SU-DHL-6 (cell line): ENCODE data around the gene WWP2.

ENCODE experiments used
- H2AFZ ChIP-seq: fragments of 200-600 bp; sonication (generic); 2 replicates; pipeline ENCODE4 v1.6.1; 2014; ENCODE audit warnings: low read depth, mild to moderate bottlenecking, moderate library complexity, mixed read lengths, antibody characterized with exemption, low read length; ENCODE audit not compliant: severe bottlenecking
- H3F3A ChIP-seq: fragments of 200-600 bp; shearing (Covaris generic); 2 replicates; pipeline ENCODE4 v1.6.0; 2016; ENCODE audit warnings: antibody characterized with exemption, mild to moderate bottlenecking; ENCODE audit not compliant: insufficient read depth
- H3K27ac ChIP-seq: fragments of 200-600 bp; sonication (generic); 2 replicates; pipeline ENCODE4 v1.5.1; 2016; ENCODE audit warnings: low read depth, mild to moderate bottlenecking, low read length, moderate library complexity, mixed read lengths
- H3K27me3 ChIP-seq: fragments of 200-600 bp; sonication (generic), shearing (Covaris generic); 2 replicates; pipeline ENCODE4 v1.6.0; 2014; ENCODE audit warnings: mild to moderate bottlenecking, low read length
- H3K36me3 ChIP-seq: fragments of 200-600 bp; sonication (generic); 2 replicates; pipeline ENCODE4 v1.6.1; 2014; ENCODE audit warnings: mild to moderate bottlenecking, low read length, mixed read lengths
- H3K4me2 ChIP-seq: fragments of 300-600, 200-600 bp; shearing (Covaris generic), sonication (generic); 2 replicates; pipeline ENCODE4 v1.6.0; 2014; ENCODE audit warnings: low read length, low read depth, mild to moderate bottlenecking; ENCODE audit not compliant: poor library complexity, severe bottlenecking
- H3K4me3 ChIP-seq: fragments of 200-600 bp; sonication (generic); 2 replicates; pipeline ENCODE4 v1.5.1; 2014; ENCODE audit warnings: antibody characterized with exemption, low read length, mild to moderate bottlenecking, mixed read lengths; ENCODE audit not compliant: insufficient read depth, poor library complexity, severe bottlenecking
- H3K79me2 ChIP-seq: fragments of 200-600 bp; sonication (generic); 2 replicates; pipeline ENCODE4 v1.6.1; 2014; ENCODE audit warnings: mild to moderate bottlenecking, low read length, moderate library complexity; ENCODE audit not compliant: insufficient read depth
- H3K9ac ChIP-seq: fragments of 200-600 bp; sonication (generic); 2 replicates; pipeline ENCODE4 v1.7.0; 2014; ENCODE audit warnings: mild to moderate bottlenecking, low read length
- H3K9me2 ChIP-seq: fragments of 200-600 bp; sonication (generic); replicated peaks from 2 replicates; pipeline ENCODE4 v1.6.1; 2014; ENCODE audit warnings: low read length; ENCODE audit not compliant: insufficient read depth
- H3K9me3 ChIP-seq: fragments of 200-600 bp; sonication (generic); 2 replicates; pipeline ENCODE4 v1.6.1; 2014; ENCODE audit warnings: low read length, mixed read lengths; ENCODE audit not compliant: insufficient read depth
- H4K20me1 ChIP-seq: fragments of 200-600 bp; sonication (generic); 2 replicates; pipeline ENCODE4 v1.6.1; 2014; ENCODE audit warnings: low read depth, mild to moderate bottlenecking, antibody characterized with exemption, low read length, moderate library complexity, mixed read lengths
- EZH2phosphoT487 ChIP-seq: fragments of 200-600 bp; sonication (generic), shearing (Covaris generic); conservative IDR thresholded peaks from 2 replicates; pipeline ENCODE4 v1.6.1; 2018; ENCODE audit warnings: mild to moderate bottlenecking, antibody characterized with exemption, low read length, moderate library complexity, mixed read lengths
- TF ChIP-seq, protein P1 (sequence below): fragments of 200-600 bp; sonication (generic); IDR thresholded peaks from one replicate; pipeline ENCODE4 v1.5.1; 2017; ENCODE audit warnings: antibody characterized with exemption, mild to moderate bottlenecking, low read length, moderate library complexity; ENCODE audit not compliant: insufficient read depth, poor library complexity, severe bottlenecking

WWP2 gene

DNA sequence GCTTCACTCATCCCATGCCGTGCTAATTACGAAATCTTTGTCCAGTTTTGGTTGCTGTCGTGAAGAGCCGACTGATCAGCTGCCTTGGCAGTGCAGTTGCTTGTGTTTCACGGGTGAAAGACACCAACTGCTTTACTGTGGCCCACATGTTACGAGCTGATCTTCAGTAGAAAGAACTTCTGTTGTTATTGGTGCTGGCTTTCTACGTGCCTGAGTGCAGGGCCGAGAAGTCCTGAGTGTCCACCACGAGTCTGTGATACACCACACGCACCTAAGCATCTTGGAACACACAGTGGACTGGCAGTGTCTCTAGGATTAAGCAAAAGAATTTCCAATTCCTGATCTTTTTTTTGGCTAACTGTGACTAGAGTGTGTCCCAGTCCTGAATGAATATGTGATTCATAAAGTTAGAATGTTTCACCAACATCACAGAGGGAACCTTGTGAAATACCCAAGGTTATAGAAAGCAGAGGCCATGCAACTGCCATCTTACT lies 118.6 kb downstream of the WWP2 start:
- H3K4me2 ChIP-seq: no peak overlapping the region
- no peak for TF ChIP-seq EZH2phosphoT487
- TF ChIP-seq, protein P1, sequence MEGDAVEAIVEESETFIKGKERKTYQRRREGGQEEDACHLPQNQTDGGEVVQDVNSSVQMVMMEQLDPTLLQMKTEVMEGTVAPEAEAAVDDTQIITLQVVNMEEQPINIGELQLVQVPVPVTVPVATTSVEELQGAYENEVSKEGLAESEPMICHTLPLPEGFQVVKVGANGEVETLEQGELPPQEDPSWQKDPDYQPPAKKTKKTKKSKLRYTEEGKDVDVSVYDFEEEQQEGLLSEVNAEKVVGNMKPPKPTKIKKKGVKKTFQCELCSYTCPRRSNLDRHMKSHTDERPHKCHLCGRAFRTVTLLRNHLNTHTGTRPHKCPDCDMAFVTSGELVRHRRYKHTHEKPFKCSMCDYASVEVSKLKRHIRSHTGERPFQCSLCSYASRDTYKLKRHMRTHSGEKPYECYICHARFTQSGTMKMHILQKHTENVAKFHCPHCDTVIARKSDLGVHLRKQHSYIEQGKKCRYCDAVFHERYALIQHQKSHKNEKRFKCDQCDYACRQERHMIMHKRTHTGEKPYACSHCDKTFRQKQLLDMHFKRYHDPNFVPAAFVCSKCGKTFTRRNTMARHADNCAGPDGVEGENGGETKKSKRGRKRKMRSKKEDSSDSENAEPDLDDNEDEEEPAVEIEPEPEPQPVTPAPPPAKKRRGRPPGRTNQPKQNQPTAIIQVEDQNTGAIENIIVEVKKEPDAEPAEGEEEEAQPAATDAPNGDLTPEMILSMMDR: no peak
- H3K27ac ChIP-seq: no peak overlapping the region
- H3K79me2 ChIP-seq: no peaks in the 10 kb centered on the region
- H4K20me1 ChIP-seq: no peaks in the 10 kb centered on the region
- H3K9me2 ChIP-seq: no peaks in the 10 kb centered on the region
- peaks cover 3% of the 10 kb centered on the region; the same call in 1 of the 2 replicates for H3K36me3 ChIP-seq
- no peaks in the 10 kb centered on the region for H3F3A ChIP-seq
- H3K27me3 ChIP-seq: no peaks in the 10 kb centered on the region
- no peak overlapping the region for H3K4me3 ChIP-seq
- H2AFZ ChIP-seq: no peak overlapping the region
- no peak overlapping the region for H3K9ac ChIP-seq
- H3K9me3 ChIP-seq: no peaks in the 10 kb centered on the region

DNA sequence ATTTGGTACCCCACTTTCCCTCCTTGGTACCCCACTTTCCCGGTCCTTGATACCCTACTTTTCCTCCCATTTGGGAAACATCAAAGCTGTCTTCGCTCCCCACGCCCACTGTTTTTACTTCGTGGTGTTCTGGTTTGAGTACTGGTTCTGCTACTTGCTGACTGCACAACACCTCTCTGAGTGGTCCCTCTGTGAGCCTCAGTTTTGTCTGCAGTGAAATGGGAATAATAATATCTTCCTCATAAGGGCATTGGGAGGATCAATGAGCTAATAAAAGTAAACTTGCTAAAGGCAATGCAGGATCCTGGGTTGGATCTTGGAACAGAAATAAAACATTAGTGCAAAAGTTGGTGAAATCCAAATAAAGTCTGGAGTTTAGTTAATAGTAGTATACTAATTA lies 119.0 kb downstream of the WWP2 start:
- no peak overlapping the region for H3K4me2 ChIP-seq
- H3K27ac ChIP-seq: no peak overlapping the region
- H3K4me3 ChIP-seq: no peak overlapping the region
- no peaks in the 10 kb centered on the region for H3K79me2 ChIP-seq
- peaks cover 3% of the 10 kb centered on the region; the same call in 1 of the 2 replicates for H3K36me3 ChIP-seq
- H3K9me2 ChIP-seq: no peaks in the 10 kb centered on the region
- no peak for TF ChIP-seq EZH2phosphoT487
- TF ChIP-seq, protein P1: no peak
- H3F3A ChIP-seq: no peaks in the 10 kb centered on the region
- H3K9me3 ChIP-seq: no peaks in the 10 kb centered on the region
- H4K20me1 ChIP-seq: no peaks in the 10 kb centered on the region
- H3K27me3 ChIP-seq: no peaks in the 10 kb centered on the region
- no peak overlapping the region for H2AFZ ChIP-seq
- H3K9ac ChIP-seq: no peak overlapping the region

DNA sequence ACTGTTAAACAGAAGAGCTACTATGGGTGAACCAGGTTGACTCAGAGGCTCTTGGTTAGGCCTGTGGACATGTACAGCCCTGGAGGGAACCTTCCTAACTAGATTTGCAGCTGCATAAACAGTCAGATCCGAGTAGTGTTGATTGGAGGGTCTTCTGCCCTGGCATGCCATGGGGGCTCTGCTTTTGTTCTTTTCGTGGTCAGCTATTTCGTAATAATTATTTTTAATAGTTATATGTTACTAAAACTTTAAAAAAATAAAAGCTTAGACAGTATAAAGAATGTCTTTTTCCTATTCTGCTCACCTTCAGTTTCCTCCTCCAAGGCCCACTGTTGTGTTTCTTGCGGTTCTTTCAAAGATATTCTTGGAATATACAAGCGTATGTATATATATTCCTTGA lies 121.6 kb downstream of the WWP2 start:
- Histone ChIP-seq H3K79me2 (no peaks in the 10 kb centered on the region), H3K36me3 (peaks cover 6% of the 10 kb centered on the region; the same call in 1 of the 2 replicates), H4K20me1 (no peaks in the 10 kb centered on the region), H3K4me3 (no peak overlapping the region), H3F3A (no peaks in the 10 kb centered on the region), H2AFZ (no peak overlapping the region), H3K9me2 (no peaks in the 10 kb centered on the region), H3K9me3 (no peaks in the 10 kb centered on the region), H3K4me2 (no peak overlapping the region), H3K9ac (no peak overlapping the region), H3K27ac (no peak overlapping the region), H3K27me3 (no peaks in the 10 kb centered on the region)
- TF ChIP-seq, protein P1: no peak
- TF ChIP-seq EZH2phosphoT487: no peak
